ENCODE results near the gene MIB2.
"Not testable (repeated sequence)": the region's sequence is repeated elsewhere in the genome, so short reads cannot be mapped to it uniquely, and the experiment has no call there.

MIB2 gene

DNA sequence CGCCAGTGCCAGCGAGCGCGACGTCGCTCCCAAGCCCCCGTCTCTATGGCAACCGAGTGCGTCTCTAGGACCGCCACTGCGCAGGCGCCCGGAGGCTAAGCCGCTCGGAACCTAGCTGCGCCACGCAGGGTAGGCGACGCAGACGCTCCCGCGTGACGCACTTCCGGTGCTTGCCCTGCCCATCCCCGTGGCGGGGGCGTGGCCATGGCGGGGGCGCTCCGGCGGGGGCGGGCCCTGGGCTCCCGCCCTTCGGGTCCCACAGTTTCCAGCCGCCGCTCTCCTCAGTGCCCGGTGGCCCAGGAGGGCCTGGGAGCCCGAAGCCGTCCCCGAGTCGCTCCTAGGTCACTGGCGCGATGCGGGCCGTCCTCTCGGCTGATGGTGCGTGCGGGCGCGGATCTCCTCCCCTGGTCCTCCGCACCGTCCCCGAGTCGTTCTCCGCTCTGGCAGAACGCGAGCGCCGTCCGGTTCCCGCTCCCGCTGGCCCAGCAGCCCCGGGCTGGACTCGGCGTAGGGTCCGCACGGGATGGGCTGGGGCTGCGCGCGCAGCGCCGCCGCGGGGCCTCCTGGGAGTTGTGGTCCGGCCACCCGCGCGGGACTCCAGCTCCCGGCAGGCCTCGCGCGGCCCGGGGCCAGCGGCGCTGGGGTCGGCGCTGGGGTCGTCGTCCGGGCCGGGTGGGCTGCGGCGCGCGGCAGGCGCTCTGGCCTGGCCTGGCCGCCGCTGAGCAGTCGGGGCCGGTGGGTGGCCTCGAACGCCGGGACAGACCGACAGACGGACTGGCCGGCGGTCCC lies at the start of gene MIB2:
Gene MIB2 (plus strand): TSS at position 245 of the 789 bp plus-strand sequence. CDS start 7,953 bp downstream, outside the sequence.
- DNase-seq, result peak; percentile 89

DNA sequence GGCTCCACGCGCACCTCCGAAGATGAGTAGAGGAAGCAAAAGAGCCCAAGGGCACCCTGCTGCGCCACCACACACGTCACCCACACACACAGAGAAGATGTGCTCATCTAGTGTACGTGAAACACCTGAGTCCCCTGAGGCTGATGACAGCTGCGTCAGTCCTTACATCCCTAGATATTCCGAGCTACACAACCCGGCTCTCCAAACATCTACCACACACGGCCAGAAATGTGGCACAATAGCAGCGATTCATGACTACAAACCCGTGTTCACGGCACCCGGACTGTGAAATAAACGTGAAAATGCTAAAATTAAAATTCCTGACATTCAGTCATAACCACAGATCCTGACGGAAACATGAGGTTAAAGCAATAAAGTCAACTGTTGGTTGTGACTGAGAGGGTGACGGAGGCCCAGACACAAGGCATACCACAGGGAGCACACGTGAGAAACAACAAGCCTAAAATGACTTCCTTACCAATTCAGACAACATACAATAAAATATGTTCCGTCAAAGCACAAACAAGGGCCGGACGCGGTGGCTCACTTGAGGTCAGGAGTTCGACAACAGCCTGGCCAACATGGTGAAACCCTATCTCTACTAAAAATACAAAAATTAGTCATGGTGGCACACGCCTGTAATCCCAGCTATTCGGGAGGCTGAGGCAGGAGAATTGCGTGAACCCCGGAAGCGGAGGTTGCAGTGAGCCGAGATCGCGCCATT lies 48.0 kb upstream of the MIB2 start:
- DNase-seq, result no peak

DNA sequence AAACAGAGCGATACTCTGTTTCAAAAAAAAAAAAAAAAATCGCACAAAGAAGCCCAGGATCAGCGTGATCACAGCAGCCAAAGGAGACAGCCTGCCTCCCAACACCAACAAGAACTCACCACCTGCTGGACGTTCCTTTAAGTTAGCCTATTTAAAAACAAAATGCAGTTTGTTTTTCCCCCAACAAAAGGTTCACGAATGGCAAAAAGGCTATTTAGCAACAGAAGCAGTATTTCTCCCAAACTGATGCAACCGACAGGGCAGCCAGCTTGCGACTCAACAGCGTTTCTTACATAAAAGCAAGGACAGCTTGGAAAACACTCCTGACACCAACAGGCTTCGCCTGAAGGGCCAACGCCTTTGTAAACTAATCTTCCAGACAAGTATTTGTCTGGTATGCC lies 47.4 kb upstream of the MIB2 start:
- DNase-seq, result no peak

DNA sequence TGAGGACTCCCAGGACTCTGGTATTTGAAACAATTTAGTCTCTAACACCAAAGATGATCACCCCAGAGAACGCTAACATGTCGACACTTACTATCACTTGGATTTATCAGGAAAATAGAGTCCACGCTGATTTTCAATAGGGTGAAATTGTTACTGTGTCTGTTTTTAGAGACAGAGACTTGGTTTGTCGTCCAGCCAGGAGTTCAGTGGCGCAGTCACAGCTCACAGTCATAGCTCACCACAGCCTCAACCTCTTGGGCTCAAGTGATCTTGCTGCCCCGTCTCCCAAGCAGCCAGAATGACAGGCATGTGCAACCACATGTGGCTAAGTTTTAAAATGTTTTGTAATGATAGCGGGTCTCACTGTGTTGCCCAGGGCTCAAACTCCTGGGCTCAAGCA lies 46.0 kb upstream of the MIB2 start:
- DNase-seq, result no peak

DNA sequence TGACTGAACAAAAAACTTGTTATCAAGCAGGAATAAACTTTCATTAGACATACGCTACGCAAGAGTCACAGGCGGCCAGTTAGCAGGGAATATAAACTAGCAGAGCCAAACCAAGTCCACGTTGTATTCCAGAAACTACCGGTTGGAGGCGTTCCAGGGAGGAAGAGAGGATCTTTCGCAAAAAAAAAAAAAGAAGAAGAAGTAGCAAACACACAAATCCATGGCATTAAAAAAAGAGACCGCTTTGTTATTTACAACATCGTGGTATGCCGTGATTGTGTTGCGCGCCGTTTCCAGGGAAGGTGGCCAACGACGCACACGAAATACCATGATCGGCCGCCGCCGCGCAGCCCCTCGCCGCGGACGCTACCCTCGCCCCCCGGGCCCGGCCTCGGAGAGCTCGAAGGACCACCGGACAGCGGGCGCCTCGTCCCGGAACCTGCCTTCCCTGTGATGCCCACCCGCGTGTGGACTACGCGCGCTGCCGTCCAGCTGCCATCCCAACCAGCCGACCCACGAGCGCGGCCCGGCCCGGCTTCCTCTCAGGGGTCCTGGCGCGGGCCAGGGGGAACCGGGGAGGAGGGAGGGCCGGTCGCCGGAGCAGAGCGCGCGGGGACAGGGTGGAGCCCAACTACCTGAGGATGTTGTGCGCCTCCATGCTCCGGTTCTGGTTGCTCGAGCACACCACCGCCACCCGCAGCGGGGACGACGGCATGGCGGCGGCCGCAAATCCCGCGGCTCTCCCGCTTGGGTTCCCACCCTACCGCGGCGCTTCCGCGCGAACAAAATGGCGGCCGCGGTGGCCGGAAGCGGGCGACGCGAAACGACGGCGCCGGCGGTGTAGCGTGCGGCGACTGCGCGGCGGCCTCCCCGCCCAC lies 41.2 kb upstream of the MIB2 start:
- no peak for DNase-seq

DNA sequence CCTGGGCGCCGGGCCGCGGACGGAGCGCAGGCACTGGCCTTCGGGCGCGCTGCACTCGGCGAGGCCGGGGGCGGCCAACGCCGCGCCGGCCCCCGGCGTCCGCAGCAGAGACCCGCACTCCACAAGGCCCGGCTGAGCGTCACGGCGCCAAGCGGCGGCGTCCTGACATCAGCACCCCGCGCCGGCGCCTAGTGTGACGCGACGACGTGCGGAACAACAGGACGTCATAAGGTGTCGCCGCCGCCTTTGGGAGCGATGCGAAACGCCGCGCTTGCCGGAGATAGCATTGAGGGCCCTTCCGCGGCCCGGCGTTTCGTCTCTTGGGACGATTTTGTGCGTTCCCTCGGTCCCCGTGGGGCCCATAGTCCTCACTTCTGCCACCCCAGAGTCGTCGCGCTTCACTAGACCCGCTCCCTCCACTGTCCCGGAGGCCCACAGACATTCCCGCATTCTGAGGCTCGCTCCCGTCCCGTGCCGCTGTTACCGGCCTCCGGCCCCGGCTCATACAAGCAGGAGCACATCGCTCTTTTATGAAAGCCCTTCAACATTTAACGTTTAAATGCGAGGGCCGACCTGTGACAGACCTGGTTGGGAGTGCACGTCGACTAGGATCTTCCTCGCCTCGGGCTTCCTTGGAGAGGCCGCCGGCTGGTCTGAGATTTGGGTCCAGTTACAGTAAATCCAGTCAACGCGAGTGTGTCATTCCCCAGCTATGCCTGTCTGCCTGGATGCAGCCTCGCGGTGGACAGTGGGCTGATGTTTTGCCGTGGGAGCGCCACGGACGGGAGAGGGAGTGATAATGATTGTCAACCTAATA lies 40.4 kb upstream of the MIB2 start, which contains the start of gene SSU72:
Gene SSU72 (minus strand): TSS at position 143 of the 817 bp plus-strand sequence. CDS start 306 bp downstream, outside the sequence.
- DNase-seq, result peak; percentile 69

DNA sequence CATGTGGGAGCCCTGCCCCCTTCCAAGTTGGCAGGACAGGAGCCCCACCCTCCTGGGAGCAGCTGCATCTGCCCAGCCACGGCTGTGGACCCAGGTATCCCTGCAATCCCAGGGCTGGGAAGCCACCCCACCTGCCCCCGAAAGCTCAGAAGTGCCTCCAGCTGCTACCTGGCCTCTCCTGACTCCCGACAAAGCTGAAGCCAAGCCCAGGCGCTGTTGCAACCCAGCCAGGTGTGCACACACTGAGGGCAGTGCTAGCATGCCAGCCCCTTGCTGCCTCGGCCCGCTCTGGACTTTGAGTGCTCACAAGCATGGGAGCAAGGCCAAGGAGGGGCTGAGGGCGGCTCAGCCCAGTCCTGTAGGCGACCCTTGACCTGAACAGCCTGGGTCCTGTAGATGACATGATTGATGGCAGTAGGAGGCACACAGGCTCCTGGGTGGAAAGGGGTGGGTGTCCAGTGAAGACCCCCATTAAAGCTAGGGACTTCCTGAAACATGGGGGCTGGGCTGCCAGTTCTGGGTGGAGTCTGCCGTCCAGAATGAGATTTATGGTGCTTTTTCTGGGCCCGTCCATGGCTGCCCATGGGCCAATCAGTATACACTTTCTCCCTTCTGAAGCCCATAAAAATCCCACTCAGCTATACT lies 37.8 kb upstream of the MIB2 start:
- no peak for DNase-seq

DNA sequence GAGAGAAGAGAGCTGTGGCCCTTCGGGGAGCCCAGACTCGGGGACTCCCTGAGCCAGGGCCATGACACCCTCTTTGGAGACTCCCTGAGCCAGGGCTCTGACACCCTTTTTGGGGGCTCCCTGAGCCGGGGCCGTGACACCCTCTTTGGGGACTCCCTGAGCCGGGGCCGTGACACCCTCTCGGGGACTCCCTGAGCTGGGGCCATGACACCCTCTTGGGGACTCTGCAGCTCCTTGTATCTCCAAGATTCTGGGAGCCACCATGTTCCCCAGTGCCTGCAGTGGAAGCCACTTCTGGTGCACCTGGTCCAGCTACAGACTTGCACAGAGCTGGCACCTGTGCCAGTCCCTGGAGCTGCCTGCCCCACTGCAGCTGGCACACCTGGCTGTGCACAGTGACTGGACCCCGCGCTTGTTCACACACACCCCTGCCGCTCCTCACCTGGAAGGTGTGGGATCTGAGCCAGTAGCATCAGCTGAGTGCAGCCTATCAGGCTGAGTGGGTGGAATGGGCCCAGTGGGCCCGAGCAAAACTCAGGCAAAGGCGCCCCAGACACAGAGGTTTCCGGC lies 36.8 kb upstream of the MIB2 start:
- DNase-seq, result no peak

DNA sequence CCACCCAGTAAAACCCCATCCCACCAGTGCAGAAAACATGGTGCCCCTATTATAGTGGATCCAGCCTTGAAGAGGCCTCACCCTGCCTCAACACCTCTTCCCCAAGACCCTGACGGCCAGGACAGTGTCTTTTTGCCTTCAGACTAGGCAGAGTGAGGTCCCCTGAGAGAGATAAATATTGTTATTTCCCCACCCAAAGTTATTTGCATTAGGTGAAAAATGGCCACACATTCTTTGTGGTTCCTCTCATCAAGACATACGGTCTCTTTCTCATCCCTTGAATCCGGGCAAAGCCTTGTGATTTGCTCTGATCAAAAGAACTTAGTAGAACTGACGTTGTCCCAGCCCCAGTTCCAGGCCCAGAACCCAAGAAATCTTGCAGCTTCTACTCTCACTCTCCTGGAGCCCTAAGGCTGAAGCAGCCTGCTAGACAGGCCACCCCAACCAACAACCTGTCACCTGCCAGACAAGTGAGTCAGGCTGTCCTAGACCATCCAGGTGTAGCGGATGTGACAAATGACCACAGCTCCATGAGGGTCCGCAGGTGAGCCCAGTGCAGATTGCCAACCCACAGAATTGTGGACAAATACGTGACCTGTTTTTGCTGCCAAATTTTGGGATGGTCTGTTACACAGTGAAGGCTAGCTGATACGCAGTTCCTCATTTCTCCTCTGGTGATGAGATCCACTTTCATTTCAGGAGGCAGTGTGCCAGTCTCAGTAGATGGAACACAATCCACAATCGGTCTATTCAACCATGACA lies 32.5 kb upstream of the MIB2 start:
- DNase-seq, result no peak

DNA sequence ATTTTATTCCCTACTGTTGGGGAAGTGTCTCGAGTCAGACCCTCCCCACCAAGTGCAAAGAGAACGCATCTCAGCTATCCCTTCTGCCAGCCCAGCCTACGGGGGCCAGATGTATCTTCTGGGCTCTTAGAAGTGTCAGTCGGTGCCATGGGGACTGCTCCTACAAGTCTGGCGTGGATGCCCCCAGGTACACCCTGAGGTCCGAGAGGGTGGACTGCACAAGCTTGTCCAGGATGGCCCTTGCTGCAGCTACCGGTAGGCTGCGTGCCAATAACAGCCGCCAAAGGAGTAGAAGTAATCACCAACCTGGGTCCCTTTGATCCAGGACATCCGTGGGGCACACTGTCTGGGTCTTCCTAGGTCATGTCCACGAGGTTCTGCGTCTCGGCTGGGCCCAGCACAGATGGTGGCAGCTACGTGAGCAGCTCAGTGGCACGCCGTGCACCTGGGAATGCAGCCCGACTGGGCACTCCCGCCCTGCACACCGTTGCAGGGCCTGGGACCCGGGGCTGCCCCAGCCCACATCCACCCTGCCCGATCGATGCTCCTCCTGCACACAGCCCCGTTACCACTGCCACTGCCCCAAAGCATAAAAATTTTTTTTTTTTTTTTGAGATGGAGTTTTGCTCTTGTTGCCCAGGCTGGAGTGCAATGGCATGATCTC lies 31.8 kb upstream of the MIB2 start:
- no peak for DNase-seq

DNA sequence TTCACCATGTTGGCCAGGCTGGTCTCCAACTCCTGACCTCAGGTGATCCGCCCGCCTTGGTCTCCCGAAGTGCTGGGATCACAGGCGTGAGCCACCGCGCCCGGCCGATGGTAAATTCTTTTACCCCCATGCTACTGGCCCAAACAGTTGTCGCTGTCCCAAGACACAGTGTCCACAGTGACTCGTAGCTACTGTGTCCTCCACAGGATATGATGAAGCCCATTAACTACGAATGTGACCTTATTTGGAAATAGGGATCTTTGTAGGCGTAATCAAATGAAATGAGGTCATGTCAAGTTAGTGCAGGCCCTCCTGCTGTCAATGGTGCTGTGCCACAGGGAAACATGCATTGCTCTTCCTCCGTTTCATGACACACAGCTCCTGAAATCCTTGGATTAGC lies 23.8 kb upstream of the MIB2 start:
- no peak for DNase-seq

DNA sequence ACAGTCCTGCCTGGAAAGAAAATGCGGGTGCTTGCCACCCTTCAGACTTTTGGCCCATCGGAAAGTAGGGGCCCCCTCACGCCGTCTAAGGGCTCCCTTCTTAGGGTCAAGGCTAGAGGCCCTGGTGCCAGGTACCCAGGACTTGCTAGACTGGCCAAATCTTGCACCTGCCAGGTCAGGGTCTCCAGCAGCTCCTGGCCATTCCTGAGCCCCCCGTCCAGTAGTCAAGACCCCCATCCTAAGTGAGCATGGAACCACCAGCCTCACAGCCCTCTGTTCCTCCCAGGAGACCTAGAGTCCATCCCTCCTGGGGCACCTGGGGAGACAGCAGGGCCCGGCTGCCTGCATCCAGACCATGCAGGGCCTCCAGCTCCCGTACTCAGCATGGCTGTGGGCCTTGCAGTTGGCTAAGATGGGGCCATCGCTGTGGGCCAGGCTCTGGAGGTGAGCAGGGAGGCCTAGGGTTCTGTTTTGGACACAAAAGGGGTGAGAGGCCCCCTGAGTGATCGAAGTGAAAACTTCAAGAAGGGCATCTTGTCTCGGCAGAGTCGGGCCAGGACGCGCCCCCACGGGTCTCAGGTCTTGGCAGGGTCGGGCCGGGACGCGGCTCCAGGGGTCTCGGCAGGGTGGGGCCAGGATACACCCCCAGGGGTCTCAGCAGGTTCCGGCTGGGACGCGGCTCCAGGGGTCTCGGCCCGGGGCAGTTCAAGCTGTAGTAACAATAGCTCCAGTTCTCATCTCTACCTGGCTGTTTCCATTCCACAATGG lies 21.3 kb upstream of the MIB2 start:
- no peak for DNase-seq

DNA sequence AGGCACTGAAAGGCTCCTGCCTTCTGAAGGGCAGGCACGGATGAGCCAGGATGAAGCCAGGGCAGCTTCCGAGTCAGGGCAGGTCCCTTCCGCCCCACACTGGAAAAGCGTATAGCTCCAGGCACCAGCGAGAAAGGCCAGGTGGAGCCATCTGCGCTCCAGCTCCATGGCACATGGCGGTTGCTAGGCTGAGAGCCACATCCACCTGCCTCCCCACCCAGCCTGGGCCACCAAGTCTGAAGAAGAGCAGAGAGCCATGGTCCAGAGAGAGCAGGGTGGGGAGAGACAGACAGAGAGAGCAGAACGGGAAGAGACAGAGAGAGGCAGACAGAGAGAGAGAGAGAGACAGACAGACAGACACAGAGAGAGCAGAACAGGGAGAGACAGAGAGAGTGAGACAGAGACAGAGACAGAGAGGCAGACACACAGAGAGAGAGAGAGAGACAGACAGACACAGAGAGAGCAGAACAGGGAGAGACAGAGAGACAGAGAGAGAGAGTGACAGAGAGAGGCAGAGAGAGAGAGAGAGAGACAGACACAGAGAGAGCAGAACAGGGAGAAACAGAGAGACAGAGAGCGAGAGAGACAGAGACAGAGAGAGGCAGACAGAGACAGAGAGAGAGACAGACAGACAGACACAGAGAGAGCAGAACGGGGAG lies 20.6 kb upstream of the MIB2 start:
- DNase-seq, result no peak

DNA sequence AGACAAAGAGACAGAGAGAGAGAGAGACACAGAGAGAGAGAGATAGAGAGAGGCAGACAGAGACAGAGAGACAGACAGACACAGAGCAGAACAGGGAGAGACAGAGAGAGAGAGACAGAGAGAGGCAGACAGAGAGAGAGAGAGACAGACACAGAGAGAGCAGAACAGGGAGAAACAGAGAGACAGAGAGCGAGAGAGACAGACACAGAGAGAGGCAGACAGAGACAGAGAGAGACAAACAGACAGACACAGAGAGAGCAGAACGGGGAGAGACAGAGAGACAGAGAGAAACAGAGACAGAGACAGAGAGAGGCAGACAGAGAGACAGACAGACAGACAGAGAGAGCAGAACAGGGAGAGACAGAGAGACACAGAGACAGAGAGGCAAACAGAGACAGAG lies 20.0 kb upstream of the MIB2 start:
- DNase-seq, result not testable (repeated sequence)

DNA sequence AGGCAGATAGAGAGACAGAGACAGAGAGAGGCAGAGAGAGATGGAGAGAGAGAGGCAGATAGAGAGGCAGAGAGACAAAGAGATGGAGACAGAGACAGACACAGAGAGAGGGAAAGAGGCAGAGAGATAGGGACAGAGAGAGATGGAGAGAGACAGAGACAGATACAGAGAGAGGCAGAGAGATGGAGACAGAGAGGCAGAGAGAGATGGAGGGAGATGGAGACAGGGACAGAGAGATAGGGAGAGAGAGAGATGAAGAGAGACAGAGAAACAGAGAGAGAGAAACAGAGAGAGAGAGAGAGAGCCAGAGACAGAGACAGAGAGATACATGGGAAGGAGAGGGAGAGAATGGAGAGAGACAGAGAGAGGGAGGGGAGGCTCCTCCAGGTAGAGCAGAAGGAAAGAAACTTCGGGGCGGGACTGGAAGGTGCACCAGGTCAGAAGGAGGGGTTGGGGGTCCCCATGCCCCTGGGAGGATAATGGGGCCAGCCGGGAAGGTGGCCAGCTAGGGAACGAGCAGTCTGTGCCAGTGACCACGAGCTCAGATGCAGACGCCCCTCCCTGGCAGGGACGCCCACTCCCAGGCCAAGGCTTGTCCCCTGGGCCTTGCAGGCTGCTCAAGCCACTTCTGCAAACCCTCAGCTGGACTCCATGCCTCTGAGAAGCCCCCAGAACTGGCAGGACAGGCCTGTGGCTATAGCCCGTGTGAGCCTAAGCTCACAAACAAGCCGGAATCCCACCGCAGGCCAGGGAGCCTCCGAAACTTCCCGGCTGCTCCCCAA lies 18.6 kb upstream of the MIB2 start:
- no peak for DNase-seq

DNA sequence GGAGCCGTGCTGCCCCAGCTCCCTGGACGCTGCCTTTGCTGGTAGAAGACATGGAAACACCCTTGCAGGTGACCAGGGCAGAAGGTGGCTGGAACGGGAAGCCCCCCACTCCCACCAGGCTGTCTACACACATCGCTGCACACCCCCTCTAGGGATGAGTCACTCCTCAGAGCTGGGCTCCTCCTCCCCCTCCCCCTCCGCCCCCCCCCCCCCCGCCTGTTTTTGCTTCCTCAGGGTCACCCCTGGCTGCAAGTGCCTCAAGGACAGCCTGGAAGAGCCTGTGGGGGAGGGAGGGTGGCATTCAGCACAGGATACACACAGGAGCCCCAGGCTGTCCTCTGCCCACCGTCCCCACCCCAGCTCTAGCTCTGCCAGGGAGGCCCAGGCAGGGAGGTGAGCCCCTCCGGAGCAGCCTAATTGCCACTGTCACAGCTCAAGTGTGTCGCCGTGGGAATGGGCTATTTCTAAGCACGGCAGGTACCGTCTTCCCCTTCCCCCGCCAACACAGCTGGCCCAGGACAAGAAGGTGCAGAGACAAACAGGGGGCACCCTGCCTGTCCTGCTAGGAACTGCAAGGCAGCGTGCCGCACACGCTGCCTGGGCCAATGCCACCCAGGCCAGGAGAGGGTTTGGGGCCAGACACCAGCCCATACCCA lies 17.9 kb upstream of the MIB2 start:
- no peak for DNase-seq

DNA sequence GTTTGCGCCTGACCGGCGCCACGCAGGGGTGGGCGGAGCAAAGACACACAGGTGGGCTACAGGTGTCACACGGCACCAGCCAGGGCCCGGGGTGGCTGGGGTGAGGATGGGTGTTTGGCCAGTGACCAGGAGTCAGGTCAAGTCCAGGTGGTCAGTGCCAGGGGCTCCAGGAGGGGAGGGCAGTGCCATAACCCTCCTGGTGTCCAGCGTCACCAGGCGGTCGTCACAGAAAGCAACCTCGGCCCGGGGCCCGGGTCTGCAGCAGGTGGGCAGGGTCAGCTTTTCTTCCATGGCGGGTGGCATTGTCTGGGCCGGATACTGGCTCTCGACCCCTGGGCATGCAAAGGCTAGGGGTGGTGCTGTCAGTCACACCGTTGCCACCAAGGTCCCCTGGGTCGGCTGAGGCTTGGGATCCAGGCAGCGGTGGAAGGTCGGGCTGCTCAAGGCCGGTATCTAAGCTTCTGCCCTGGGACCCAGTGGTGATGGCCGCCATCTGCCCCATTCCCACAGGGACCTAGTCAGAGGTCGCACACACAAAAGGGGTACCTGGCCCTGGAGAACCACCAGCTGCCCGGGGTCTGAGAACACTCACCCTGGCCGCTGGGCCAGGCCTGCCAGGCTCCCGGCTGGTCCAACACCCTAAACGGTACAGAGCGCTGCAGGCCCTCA lies 17.1 kb upstream of the MIB2 start:
- no peak for DNase-seq
